Activated CD4-positive, alpha-beta T cell treated with anti-CD3 and anti-CD28 coated beads for 48 hours (primary cell): ENCODE data around the gene DRICH1.
"Not testable (repeated sequence)": the region's sequence is repeated elsewhere in the genome, so short reads cannot be mapped to it uniquely, and the experiment has no call there.

ENCODE experiments used
- DNase-seq: peaks from one replicate; pipeline ENCODE4 v3.0.0-alpha.2; 2020

DRICH1 gene, protein sequence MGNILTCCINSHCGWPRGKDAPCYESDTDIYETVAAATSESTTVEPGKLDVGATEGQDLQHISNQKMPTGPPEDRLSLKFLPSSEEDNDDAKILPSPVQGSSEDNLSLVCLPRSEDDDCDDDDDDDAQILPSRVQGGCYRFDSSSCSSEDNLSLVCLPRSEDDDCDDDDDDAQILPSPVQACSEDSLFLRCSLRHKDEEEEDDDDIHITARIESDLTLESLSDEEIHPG

GRCh38 chr22:23632178-23632577 lies at the start of gene DRICH1:
Gene DRICH1 (minus strand): TSS chr22:23632321. CDS start chr22:23632023, 298 bp downstream.
- DNase-seq: no peak

DNA sequence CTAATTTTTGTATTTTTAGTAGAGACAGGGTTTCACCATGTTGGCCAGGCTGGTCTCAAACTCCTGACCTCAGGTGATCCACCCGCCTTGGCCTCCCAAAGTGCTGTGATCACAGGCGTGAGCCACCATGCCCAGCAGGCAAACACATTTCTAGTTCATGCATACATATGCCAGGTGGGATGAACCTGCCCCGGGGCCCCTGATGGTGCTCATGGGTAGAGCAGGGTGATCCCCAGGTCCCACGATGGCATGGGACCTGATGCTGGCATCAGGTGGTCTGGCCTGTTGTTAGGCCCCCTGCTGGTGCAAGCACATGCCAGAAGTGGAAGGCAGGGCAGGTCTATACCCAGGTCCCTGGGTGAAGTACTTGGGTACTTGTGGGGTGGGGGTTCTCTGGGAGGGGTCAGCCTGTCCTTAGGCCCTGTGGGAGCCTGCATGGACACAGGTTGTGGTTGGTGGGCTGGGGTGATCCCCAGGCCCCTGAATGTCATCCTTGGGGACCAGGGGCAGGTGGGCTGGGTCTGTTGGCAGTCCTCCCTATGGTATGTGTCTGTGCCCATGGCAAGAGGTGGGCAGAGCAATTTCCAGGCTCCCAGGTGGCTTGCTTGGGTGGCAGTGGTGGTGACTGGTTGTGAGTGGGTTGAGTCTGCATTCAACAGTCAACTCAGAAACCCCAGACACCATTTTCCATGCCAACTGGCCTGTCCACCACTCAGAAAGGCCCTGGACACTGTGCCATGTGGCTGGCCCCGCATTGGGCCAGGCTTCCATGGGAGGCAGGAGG lies 49.1 kb upstream of the DRICH1 start:
- no peak for DNase-seq

- DNase-seq: no peak
Measured at GRCh38 chr22:23678133-23678532, 46.0 kb upstream of the DRICH1 start.

- no peak for DNase-seq
Measured at GRCh38 chr22:23677701-23677995, 45.5 kb upstream of the DRICH1 start.

DNA sequence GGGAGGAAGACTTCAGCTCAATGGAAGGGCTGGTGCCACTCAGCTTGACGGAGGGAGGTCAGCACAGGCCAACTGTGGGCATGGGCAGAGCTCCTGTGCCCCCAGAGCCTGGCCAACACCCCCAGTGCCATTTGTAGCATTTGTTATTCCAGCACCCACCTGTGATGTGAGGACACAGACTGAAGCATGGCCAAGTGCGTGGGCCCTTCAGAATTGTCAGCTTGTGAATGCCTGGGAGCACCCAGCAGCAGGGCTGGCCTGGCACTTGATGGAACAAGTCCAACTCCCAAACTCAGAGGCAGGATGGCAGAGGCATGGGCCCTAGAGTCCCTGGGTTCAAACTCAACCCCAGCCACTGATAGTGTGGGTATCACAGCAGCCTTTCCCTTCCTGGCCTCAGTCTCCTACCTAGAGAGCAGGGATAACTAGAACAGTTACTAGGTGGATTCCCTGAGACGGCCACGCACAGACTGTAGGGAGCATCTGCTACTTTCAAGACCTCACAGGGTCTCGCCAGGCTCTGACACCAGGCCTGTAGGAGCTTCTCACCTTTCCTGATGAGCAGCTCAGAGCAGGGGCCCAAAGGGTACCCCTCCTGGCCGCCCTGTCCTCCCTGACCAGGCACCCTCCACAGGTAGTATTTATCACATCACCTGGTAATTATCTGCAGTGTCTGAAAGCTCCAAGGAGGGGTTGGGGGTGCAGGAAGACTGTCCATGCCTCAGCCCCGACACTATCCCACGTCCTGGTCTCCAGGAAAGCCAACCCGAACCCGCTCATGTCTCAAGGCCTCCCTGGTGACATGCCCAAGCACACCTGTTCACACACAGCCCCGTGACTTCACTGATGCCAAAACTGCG lies 45.0 kb upstream of the DRICH1 start:
- not testable (repeated sequence) for DNase-seq

DNA sequence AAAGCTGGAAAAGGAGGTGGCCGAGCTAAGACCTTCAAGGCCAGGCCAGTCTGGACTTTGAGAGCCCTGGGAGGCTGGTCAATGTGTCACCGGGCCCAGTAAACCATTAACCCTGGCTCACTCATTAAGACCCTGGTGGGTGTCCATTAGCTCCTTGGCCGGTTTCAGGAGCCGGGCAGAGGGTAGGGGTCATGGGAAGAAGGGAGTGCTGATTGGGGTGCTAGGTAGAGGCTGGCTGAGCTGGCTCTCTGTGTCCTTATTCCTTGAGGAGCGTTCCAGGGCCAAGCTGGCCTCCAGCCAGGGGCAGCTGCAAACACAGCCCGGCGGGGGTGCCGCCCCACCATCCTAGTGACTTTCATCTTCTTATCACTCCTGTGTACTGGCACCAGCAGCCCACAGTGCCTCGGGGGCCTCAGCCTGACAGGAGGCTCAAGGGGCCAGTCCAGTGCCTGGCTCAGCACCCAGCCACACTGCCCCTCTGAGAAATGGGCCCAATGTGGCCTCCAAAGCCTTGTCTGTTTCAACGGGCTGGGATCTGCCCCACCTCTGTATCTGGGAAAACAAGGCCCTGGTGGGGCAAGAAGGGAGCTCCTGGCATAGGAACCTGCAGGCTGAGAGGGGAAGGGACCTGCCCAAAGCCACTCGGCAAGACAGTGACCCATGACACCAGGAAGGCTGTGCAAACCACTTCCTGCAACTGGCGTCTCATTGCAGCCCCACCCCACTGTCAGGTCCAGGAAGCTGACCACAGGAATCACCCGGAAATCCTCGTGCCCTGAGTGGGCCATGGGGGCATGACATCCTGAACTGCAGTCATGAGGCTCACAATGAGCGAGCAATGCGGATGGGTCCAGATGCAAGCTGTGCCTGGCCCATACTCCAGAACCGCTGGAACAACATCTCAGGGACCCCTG lies 43.6 kb upstream of the DRICH1 start:
- DNase-seq: no peak

DNA sequence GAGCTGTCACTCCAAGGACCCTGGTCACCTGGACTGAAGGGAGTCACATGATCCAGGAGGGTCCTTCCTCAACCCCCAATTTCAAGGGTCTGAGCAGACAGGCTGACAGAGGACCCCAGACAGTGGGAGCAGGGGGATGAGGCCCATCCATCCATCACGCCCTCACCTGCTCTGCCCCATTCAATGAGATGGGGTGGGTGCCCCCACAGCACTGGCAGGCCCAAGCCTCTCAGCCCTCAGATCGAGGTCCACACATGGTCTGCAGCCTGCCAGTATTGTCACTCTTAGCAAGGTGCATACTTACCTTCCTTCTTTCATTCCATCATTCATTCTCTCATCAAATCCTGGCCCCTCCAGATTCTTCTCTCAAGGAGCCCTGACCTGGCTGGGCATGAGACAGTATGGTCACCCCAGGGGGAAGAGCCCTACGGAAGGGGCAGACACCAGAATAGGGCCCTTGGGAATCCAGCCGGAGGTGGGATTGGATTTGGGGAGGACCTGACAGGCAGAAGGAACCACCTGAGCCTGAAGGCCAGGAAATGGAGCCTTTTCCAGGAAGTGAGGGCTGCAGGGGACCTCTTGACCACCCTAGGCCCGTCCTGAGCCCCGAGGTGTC lies 42.9 kb upstream of the DRICH1 start:
- not testable (repeated sequence) for DNase-seq

DNA sequence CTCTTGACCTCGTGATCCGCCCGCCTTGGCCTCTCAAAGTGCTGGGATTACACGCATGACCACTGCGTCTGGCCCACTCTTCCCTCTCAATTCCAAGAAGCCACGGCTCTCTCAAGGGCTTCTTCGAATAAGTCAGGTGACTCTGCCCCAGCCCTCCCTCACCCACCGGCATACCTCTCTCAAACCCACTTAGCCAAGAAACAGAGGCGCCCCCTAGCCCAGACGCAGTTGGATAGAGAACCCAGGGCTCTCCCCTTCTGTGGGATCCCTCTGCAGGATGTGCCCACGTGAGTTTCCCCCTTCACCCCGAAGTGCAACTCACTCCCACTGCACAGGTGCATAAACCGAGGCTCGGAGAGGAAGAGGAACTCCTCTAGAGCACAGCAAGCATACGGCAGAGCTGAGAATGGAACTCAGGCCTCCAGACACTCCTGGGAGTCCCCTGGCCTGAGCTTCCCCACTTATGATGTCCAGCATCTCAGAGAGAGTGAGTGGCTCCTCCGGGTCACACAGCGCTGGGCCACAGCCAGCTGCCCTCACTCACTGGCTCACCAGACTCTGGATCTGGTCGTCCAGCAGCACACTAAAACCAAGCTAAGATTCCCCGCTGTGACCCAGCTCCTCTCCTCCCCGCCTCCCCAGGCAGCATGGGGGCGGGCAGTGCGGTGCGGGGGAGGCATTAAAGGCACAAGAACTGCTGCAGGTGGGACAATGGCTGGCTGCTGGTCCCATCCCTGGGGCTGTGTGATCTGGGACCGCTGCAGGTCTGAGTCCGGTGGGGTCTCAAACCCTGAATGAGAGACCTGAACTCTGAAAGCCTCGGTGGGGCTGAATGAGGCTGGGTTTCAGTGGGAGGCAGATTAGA lies 41.9 kb upstream of the DRICH1 start:
- DNase-seq: no peak

- no peak for DNase-seq
Measured at GRCh38 chr22:23673050-23673620, 41.0 kb upstream of the DRICH1 start.

DNA sequence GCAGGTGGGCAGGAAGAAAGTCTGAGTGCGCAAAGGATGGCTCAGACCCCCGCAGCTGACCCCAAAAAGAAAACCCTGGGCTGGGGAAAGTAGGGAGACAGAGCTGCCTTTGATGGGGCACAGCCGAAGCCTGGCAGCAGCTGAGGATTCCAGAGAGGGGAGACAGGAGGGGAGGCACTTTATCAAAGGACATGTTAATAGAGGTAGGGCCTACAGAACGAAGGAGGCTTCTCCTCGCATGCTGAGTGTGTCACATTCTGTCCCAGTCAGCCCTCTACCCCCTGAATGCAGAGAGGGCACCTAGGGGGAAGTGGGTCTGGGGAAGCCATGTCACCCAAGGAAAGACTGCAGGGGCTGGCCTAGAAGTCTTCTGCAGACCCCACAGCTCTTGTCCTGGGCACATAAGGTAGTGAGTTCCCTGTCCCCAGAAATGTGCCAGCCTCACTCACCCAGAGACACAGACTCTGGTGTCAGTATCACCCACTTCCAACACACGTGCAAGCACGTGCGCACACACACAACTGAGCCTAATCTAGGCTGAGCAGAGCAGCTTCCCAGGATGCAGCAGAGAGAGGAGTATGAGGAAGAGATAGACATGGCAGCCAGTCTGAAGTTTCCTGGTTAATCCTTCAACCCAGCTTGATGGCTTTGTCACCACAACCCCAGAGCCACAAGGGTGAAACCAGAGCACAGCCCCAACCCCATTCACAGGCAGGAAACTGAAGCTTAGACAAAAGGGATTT lies 40.4 kb upstream of the DRICH1 start:
- not testable (repeated sequence) for DNase-seq

GRCh38 chr22:23671387-23671786 lies 39.3 kb upstream of the DRICH1 start:
- DNase-seq: not testable (repeated sequence)

- DNase-seq: no peak
Measured at GRCh38 chr22:23670378-23671295, 38.5 kb upstream of the DRICH1 start.

DNA sequence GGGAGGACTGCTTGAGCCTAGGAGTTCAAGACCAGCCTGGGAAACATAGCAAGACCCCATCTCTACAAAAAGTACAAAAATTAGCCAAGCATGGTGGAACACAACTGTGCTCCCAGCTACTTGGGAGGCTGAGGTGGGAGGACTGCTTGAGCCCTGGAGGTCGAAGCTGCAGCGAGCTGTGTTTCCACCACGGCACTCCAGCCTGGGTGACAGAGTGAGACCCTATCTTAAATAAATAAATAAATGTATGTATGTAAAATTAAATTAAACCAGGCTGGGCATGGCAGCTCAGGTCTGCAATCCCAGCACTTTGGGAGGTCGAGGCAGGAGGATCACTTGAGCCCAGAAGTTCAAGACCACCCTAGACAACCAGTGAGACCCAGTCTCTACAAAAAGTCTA lies 28.3 kb upstream of the DRICH1 start:
- DNase-seq: not testable (repeated sequence)

DNA sequence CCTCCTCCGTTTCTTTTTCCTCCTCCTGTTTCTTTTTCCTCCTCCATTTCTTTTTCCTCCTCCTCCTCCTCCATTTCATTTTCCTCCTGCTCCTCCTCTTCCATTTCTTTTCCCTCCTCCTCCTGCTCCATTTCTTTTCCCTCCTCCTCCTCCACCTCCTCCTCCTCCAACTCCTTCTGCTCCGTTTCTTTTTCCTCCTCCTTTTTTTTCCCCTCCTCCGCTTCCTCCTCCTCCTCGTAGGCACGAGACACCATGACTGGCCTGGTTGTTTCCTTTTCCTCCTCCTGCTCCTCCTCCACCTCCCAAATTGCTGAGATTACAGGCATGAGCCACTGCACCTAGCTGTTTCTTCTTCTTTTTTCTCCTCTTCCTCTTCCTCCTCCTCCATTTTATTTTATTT lies 25.6 kb upstream of the DRICH1 start:
- no peak for DNase-seq

- DNase-seq: no peak
Measured at GRCh38 chr22:23655891-23656475, 23.9 kb upstream of the DRICH1 start.

- DNase-seq: no peak
Measured at GRCh38 chr22:23652711-23653110, 20.6 kb upstream of the DRICH1 start.

- no peak for DNase-seq
Measured at GRCh38 chr22:23652286-23652685, 20.2 kb upstream of the DRICH1 start.

GRCh38 chr22:23651676-23652075 lies 19.6 kb upstream of the DRICH1 start:
- DNase-seq: no peak
